Smooth muscle cell (in vitro differentiated cells): ENCODE data around the gene CTBP1. TPM values are rescaled to one million over a fixed set of nuclear protein-coding genes. Genes with fewer than 3 reads are reported as not detected.
A peak's percentile ranks its signal among the peaks of the same experiment; 100 is the strongest.

ENCODE experiments used
- DNase-seq: peaks from one replicate; lab custom pipeline; 2025; ENCODE audit not compliant: unreplicated experiment; lab: John Stamatoyannopoulos, UW
- H2AFZ ChIP-seq: fragments of 200-600 bp; sonication (generic); 2 replicates; pipeline ENCODE4 v1.6.0; 2016; ENCODE audit warnings: antibody characterized with exemption, low read depth, mild to moderate bottlenecking
- H3F3A ChIP-seq: fragments of 200-600 bp; sonication (generic); 2 replicates; pipeline ENCODE4 v1.6.0; 2017; ENCODE audit warnings: antibody characterized with exemption, low read depth
- H3K27ac ChIP-seq: fragments of 200-600 bp; sonication (generic); 2 replicates; pipeline ENCODE4 v1.5.1; 2016; ENCODE audit warnings: low read depth, mild to moderate bottlenecking
- H3K27me3 ChIP-seq: fragments of 200-600 bp; sonication (generic); 2 replicates; pipeline ENCODE4 v1.6.1; 2016; ENCODE audit warnings: low read depth, mild to moderate bottlenecking
- H3K36me3 ChIP-seq: fragments of 200-600 bp; sonication (generic); 2 replicates; pipeline ENCODE4 v1.5.1; 2016; ENCODE audit warnings: low read depth
- H3K4me1 ChIP-seq: fragments of 200-600 bp; sonication (generic); 2 replicates; pipeline ENCODE4 v1.5.1; 2016; ENCODE audit warnings: low read depth
- H3K4me2 ChIP-seq: fragments of 200-600 bp; sonication (generic); 2 replicates; pipeline ENCODE4 v1.6.0; 2016; ENCODE audit warnings: mild to moderate bottlenecking
- H3K4me3 ChIP-seq: fragments of 200-600 bp; sonication (generic); 2 replicates; pipeline ENCODE4 v1.5.1; 2016; ENCODE audit warnings: mild to moderate bottlenecking
- H3K79me2 ChIP-seq: fragments of 200-600 bp; sonication (generic); 2 replicates; pipeline ENCODE4 v1.6.0; 2016; ENCODE audit warnings: low read depth, mild to moderate bottlenecking
- H3K9ac ChIP-seq: fragments of 200-600 bp; sonication (generic); 2 replicates; pipeline ENCODE4 v1.6.0; 2016; ENCODE audit warnings: low read depth
- H3K9me3 ChIP-seq: fragments of 200-600 bp; sonication (generic); replicated peaks from 2 replicates; pipeline ENCODE4 v1.5.1; 2016; ENCODE audit warnings: low read depth
- H4K20me1 ChIP-seq: fragments of 200-600 bp; sonication (generic); 2 replicates; pipeline ENCODE4 v1.6.0; 2016; ENCODE audit warnings: low read depth
- CTCF ChIP-seq: fragments of 200-600 bp; sonication (generic); IDR thresholded peaks from 2 replicates; pipeline ENCODE4 v1.5.1; 2017; ENCODE audit warnings: borderline replicate concordance, mild to moderate bottlenecking, antibody characterized with exemption; ENCODE audit not compliant: insufficient read depth, poor library complexity, severe bottlenecking
- WGBS: methylation state at CpG from one replicate; pipeline ENCODE4 v1.1.7; 2016; ENCODE audit warnings: low lambda C conversion rate; 5-methylcytosine and 5-hydroxymethylcytosine counted together
- polyA plus RNA-seq: library from polyadenylated mRNA; unstranded; fragments of >200 nt; fragmentation: Nextera tagmentation; extraction: Ambion mirVana; gene quantifications from 2 replicates; pipeline ENCODE4 v1.2.1, GENCODE V29; 2016
- total RNA-seq: library from RNA; depleted of rRNA; stranded (reverse); fragments of >200 nt; gene quantifications from 2 replicates; pipeline ENCODE4 v1.2.3, GENCODE V29; 2014

Gene CTBP1
- total and polyA plus RNA-seq, 2 experiments from 2014 or later = 76.9 to 132 TPM

GRCh38 chr4:1192091-1192492 lies 56.8 kb downstream of the CTBP1 start:
- Histone ChIP-seq H3K4me3 (no peak overlapping the region), H3K27ac (peak overlapping the region; percentile 82), H3K4me2 (peak overlapping the region; percentile 60), H3F3A (peaks cover 6% of the 10 kb centered on the region), H3K4me1 (peaks cover 5% of the 10 kb centered on the region), H3K27me3 (no peaks in the 10 kb centered on the region), H3K36me3 (no peaks in the 10 kb centered on the region), H2AFZ (no peak overlapping the region), H3K9me3 (no peaks in the 10 kb centered on the region), H3K79me2 (no peaks in the 10 kb centered on the region), H4K20me1 (no peaks in the 10 kb centered on the region), H3K9ac (peak overlapping the region; percentile 49)
- DNase-seq = no peak
- 14% methylated on average over 4 of the region's 4 CpGs for WGBS
- no peak for TF ChIP-seq CTCF

- Histone ChIP-seq H3K79me2 (no peaks in the 10 kb centered on the region), H3K9me3 (no peaks in the 10 kb centered on the region), H4K20me1 (no peaks in the 10 kb centered on the region), H3K9ac (no peak overlapping the region), H3K4me2 (no peak overlapping the region), H3F3A (peaks cover 6% of the 10 kb centered on the region), H3K27me3 (no peaks in the 10 kb centered on the region), H3K4me3 (no peak overlapping the region), H2AFZ (no peak overlapping the region), H3K27ac (peak overlapping the region; percentile 82), H3K4me1 (peaks cover 5% of the 10 kb centered on the region), H3K36me3 (no peaks in the 10 kb centered on the region)
- TF ChIP-seq CTCF = no peak
- WGBS = 81% methylated on average over 5 of the region's 5 CpGs
- DNase-seq = no peak
These were observed 57.3 kb downstream of the CTBP1 start for GRCh38 chr4:1191621-1192020.

- H3K79me2 ChIP-seq = no peaks in the 10 kb centered on the region
- H3K27me3 ChIP-seq = no peaks in the 10 kb centered on the region
- no peak overlapping the region for H3K4me3 ChIP-seq
- H3K9ac ChIP-seq = no peak overlapping the region
- H3K36me3 ChIP-seq = peaks cover 3% of the 10 kb centered on the region
- no peaks in the 10 kb centered on the region for H3K4me1 ChIP-seq
- WGBS = 53% methylated on average over 1 of the region's 1 CpG
- TF ChIP-seq CTCF = no peak
- H3K9me3 ChIP-seq = no peaks in the 10 kb centered on the region
- no peak overlapping the region for H3K27ac ChIP-seq
- no peaks in the 10 kb centered on the region for H4K20me1 ChIP-seq
- no peak overlapping the region for H3K4me2 ChIP-seq
- no peak overlapping the region for H2AFZ ChIP-seq
- no peaks in the 10 kb centered on the region for H3F3A ChIP-seq
- no peak for DNase-seq
These were observed 61.7 kb downstream of the CTBP1 start for GRCh38 chr4:1187182-1187581.

- Histone ChIP-seq H3K27me3 (no peaks in the 10 kb centered on the region), H4K20me1 (no peaks in the 10 kb centered on the region), H3K4me1 (no peaks in the 10 kb centered on the region), H2AFZ (no peak overlapping the region), H3K27ac (no peak overlapping the region), H3K79me2 (no peaks in the 10 kb centered on the region), H3K4me3 (no peak overlapping the region), H3K9me3 (no peaks in the 10 kb centered on the region), H3F3A (peaks cover 2% of the 10 kb centered on the region), H3K9ac (no peak overlapping the region), H3K36me3 (peaks cover 3% of the 10 kb centered on the region), H3K4me2 (no peak overlapping the region)
- 79% methylated on average over 6 of the region's 6 CpGs for WGBS
- no peak for DNase-seq
- no peak for TF ChIP-seq CTCF
These were observed 64.8 kb downstream of the CTBP1 start for GRCh38 chr4:1183985-1184773.
